Right ventricle myocardium inferior (tissue), 1 donor: ENCODE data around the gene CMTR1. TPM values are rescaled to one million over a fixed set of nuclear protein-coding genes. Genes with fewer than 3 reads are reported as not detected.

Source experiments
- ATAC-seq: fragments of 200-7000 bp; cut with Tn5 transposase; one replicate; pipeline ENCODE4 v1.9.1; 2020; ENCODE audit warnings: mild to moderate bottlenecking, moderate library complexity
- DNase-seq: peaks from one replicate; pipeline ENCODE4 v3.0.0; 2021; ENCODE audit errors: missing footprints
- intact Hi-C: fragments of 100-400 bp; cut with DNase I; formaldehyde crosslinking; loops from one replicate; pipeline ENCODE4 v1.11.0; 2022
- total RNA-seq: library from RNA; stranded (reverse); fragmentation: NEBNext Ultra II Directional; extraction: Animal tissue kit (Norgen Biotek cat#: 25700); gene quantifications from one replicate; pipeline ENCODE4 v1.2.1, GENCODE V29; 2021
- donor health status: DM: no; HTN: yes; CAD: no; lungs with severe emphysema.

CMTR1 gene
- total RNA-seq, 1 donor from 2014 or later = 29.3 TPM

- ATAC-seq = no peak
- intact Hi-C loops = no loop called here
- DNase-seq = no peak
Measured at GRCh38 chr6:37501632-37502491, 68.8 kb downstream of the CMTR1 start.

- DNase-seq (no peak), ATAC-seq (no peak)
- intact Hi-C loops = no loop called here
Measured at GRCh38 chr6:37502703-37503291, 69.8 kb downstream of the CMTR1 start.

- intact Hi-C loops = no loop called here
Measured at GRCh38 chr6:37503309-37503965, 70.4 kb downstream of the CMTR1 start.

GRCh38 chr6:37504024-37504423, 71.0 kb downstream of the CMTR1 start:
- DNase-seq = no peak
- ATAC-seq = no peak
- intact Hi-C loops = no loop called here

More at GRCh38 chr6:37503309-37503965, 70.4 kb downstream of the CMTR1 start:
- ATAC-seq = no peak
- DNase-seq = no peak

GRCh38 chr6:37506479-37506878, 73.5 kb downstream of the CMTR1 start:
- no peak for DNase-seq
- no peak for ATAC-seq
- intact Hi-C loops = no loop called here

- DNase-seq = no peak
- intact Hi-C loops = no loop called here
Measured at GRCh38 chr6:37507077-37507476, 74.1 kb downstream of the CMTR1 start.

GRCh38 chr6:37507690-37508421, 74.8 kb downstream of the CMTR1 start:
- no peak for ATAC-seq
- DNase-seq = no peak
- intact Hi-C loops = no loop called here

More at GRCh38 chr6:37507077-37507476, 74.1 kb downstream of the CMTR1 start:
- no peak for ATAC-seq

GRCh38 chr6:37511201-37511600, 78.2 kb downstream of the CMTR1 start:
- DNase-seq = no peak
- intact Hi-C loops = no loop called here
- ATAC-seq = no peak

GRCh38 chr6:37511910-37512399, 78.9 kb downstream of the CMTR1 start:
- intact Hi-C loops = no loop called here
- DNase-seq (no peak), ATAC-seq (no peak)

GRCh38 chr6:37512400-37513011, 79.5 kb downstream of the CMTR1 start:
- ATAC-seq = no peak
- DNase-seq = no peak
- intact Hi-C loops = no loop called here

- intact Hi-C loops = no loop called here
- no peak for DNase-seq
- no peak for ATAC-seq
Measured at GRCh38 chr6:37513155-37513554, 80.1 kb downstream of the CMTR1 start.

- DNase-seq (no peak), ATAC-seq (no peak)
- intact Hi-C loops = no loop called here
Measured at GRCh38 chr6:37513576-37513975, 80.6 kb downstream of the CMTR1 start.

GRCh38 chr6:37514321-37514771, 81.3 kb downstream of the CMTR1 start:
- DNase-seq = no peak
- ATAC-seq = no peak
- intact Hi-C loops = no loop called here

- no peak for ATAC-seq
- DNase-seq = no peak
- intact Hi-C loops = no loop called here
Measured at GRCh38 chr6:37514837-37515236, 81.8 kb downstream of the CMTR1 start.

GRCh38 chr6:37515712-37516075, 82.7 kb downstream of the CMTR1 start:
- DNase-seq = no peak
- no peak for ATAC-seq
- intact Hi-C loops = no loop called here

GRCh38 chr6:37516076-37516919, 83.3 kb downstream of the CMTR1 start:
- intact Hi-C loops = no loop called here
- DNase-seq (no peak), ATAC-seq (peak; percentile 41)

GRCh38 chr6:37516920-37517405, 83.9 kb downstream of the CMTR1 start:
- no peak for DNase-seq
- intact Hi-C loops = no loop called here
- ATAC-seq = no peak

GRCh38 chr6:37517411-37517812, 84.4 kb downstream of the CMTR1 start:
- intact Hi-C loops = no loop called here
- no peak for DNase-seq
- ATAC-seq = no peak
